D721Med (cell line): ENCODE data around the gene AFF3.

Experiments
- DNase-seq: peaks from one replicate; pipeline ENCODE4 v3.0.0; 2011; ENCODE audit warnings: low spot score; ENCODE audit not compliant: insufficient read length
- FAIRE-seq: peaks from 2 replicates; lab custom pipeline; 2011; peaks lifted over from hg19 to GRCh38; lab: Jason Lieb, UNC
- TF ChIP-seq, protein P1 (sequence below): IDR thresholded peaks from 2 replicates; pipeline ENCODE4 v1.5.1; 2012; ENCODE audit warnings: mild to moderate bottlenecking, control low read depth; ENCODE audit not compliant: insufficient read depth; ENCODE audit errors: missing control alignments

Gene AFF3

GRCh38 chr2:99597616-99598015 is 544.8 kb downstream of the AFF3 start:
- TF ChIP-seq, protein P1, sequence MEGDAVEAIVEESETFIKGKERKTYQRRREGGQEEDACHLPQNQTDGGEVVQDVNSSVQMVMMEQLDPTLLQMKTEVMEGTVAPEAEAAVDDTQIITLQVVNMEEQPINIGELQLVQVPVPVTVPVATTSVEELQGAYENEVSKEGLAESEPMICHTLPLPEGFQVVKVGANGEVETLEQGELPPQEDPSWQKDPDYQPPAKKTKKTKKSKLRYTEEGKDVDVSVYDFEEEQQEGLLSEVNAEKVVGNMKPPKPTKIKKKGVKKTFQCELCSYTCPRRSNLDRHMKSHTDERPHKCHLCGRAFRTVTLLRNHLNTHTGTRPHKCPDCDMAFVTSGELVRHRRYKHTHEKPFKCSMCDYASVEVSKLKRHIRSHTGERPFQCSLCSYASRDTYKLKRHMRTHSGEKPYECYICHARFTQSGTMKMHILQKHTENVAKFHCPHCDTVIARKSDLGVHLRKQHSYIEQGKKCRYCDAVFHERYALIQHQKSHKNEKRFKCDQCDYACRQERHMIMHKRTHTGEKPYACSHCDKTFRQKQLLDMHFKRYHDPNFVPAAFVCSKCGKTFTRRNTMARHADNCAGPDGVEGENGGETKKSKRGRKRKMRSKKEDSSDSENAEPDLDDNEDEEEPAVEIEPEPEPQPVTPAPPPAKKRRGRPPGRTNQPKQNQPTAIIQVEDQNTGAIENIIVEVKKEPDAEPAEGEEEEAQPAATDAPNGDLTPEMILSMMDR, result no peak
- no peak for FAIRE-seq
- DNase-seq, result no peak

DNA sequence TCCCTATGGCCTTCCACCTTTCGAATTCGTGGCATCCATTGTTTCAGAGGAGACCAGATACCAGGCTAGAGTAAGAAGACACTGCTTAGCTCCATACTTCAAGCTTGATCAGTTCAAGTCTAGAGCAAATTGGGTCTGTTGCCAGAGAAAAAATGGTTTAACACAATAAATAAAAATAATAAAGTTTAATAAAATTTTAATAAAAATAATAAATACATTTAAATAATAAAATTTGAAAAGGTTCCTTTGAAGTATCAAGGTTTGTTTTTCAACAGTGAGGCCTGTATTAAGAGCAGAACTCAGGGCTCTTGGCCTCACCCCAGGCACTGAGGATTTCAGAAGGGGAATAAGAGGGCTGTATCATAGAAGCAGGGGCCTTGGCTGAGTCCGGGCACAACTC is 547.0 kb downstream of the AFF3 start:
- FAIRE-seq (no peak), DNase-seq (no peak)
- TF ChIP-seq, protein P1, result no peak

- no peak for DNase-seq
- no peak for FAIRE-seq
Measured at GRCh38 chr2:99593692-99594427, 548.5 kb downstream of the AFF3 start.

DNA sequence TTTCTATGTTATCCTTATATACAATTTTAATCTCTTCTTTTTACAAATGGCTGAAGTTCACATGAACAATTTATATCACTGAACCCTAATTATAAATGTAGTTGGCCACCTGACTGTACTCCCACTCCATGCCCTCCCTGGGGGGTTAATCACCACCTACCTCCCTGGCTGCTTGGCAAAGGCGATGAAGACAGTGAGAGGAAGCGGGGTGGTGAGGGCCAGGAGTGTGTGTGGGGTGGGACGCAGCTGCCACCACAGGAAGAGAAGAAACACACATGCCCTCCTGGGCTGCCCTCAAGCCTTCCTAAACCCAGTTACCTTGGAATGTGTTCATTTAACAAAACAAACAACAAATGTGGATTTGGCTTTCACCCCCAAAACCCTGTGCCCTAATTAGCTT is 565.6 kb downstream of the AFF3 start:
- FAIRE-seq (no peak), DNase-seq (no peak)
- TF ChIP-seq, protein P1, result no peak

More at GRCh38 chr2:99593692-99594427, 548.5 kb downstream of the AFF3 start:
- TF ChIP-seq, protein P1, result no peak

GRCh38 chr2:99573634-99574251 is 568.6 kb downstream of the AFF3 start:
- DNase-seq (no peak), FAIRE-seq (no peak)
- TF ChIP-seq, protein P1, result no peak

GRCh38 chr2:99572373-99573164 is 569.8 kb downstream of the AFF3 start:
- DNase-seq, result no peak

More at GRCh38 chr2:99572373-99573164, 569.8 kb downstream of the AFF3 start:
- FAIRE-seq, result no peak
- TF ChIP-seq, protein P1, result no peak
